Nephron progenitor cell (in vitro differentiated cells): ENCODE data around the gene NTM.

Experiments used
- DNase-seq: peaks from one replicate; pipeline ENCODE4 v3.0.0; 2021
- H3K27ac Mint-ChIP-seq: 2 replicates; pipeline ENCODE4 v1.8.0; 2021; ENCODE audit warnings: mild to moderate bottlenecking, moderate library complexity, mixed read lengths
- H3K27me3 Mint-ChIP-seq: 2 replicates; pipeline ENCODE4 v1.8.0; 2021; ENCODE audit warnings: mild to moderate bottlenecking, low read depth, mixed read lengths; ENCODE audit not compliant: poor library complexity
- H3K36me3 Mint-ChIP-seq: 2 replicates; pipeline ENCODE4 v1.8.0; 2021; ENCODE audit warnings: low read depth, mixed read lengths
- H3K4me1 Mint-ChIP-seq: 2 replicates; pipeline ENCODE4 v1.8.0; 2021; ENCODE audit warnings: mixed read lengths
- H3K4me3 Mint-ChIP-seq: 2 replicates; pipeline ENCODE4 v1.8.0; 2021; ENCODE audit warnings: mild to moderate bottlenecking, moderate library complexity, mixed read lengths
- H3K9me3 Mint-ChIP-seq: 2 replicates; pipeline ENCODE4 v1.8.0; 2021; ENCODE audit warnings: mild to moderate bottlenecking, moderate library complexity, mixed read lengths
- CTCF ChIP-seq: fragments of 200-600 bp; sonication (generic); IDR thresholded peaks from 2 replicates; pipeline ENCODE4 v1.5.0; 2021; ENCODE audit warnings: antibody characterized with exemption

The NTM gene

GRCh38 chr11:131683666-131684065 lies 313.3 kb downstream of the NTM start:
- H3K36me3 Mint-ChIP-seq, result no peaks in the 10 kb centered on the region
- no peaks in the 10 kb centered on the region for H3K9me3 Mint-ChIP-seq
- H3K27ac Mint-ChIP-seq, result no peak overlapping the region

GRCh38 chr11:131684111-131685060 lies 314.0 kb downstream of the NTM start:
- no peaks in the 10 kb centered on the region for H3K36me3 Mint-ChIP-seq
- peaks cover 16% of the 10 kb centered on the region for H3K27me3 Mint-ChIP-seq
- TF ChIP-seq CTCF, result no peak
- H3K4me3 Mint-ChIP-seq, result no peak overlapping the region
- DNase-seq, result no peak
- peaks cover 28% of the 10 kb centered on the region for H3K4me1 Mint-ChIP-seq
- H3K27ac Mint-ChIP-seq, result no peak overlapping the region
- no peaks in the 10 kb centered on the region for H3K9me3 Mint-ChIP-seq

More at GRCh38 chr11:131683666-131684065, 313.3 kb downstream of the NTM start:
- H3K4me3 Mint-ChIP-seq, result no peak overlapping the region
- peaks cover 31% of the 10 kb centered on the region for H3K4me1 Mint-ChIP-seq
- no peak for DNase-seq
- H3K27me3 Mint-ChIP-seq, result peaks cover 16% of the 10 kb centered on the region
- no peak for TF ChIP-seq CTCF

- peaks cover 21% of the 10 kb centered on the region for H3K27me3 Mint-ChIP-seq
- H3K9me3 Mint-ChIP-seq, result no peaks in the 10 kb centered on the region
- H3K27ac Mint-ChIP-seq, result no peak overlapping the region
- TF ChIP-seq CTCF, result no peak
- H3K4me1 Mint-ChIP-seq, result peaks cover 33% of the 10 kb centered on the region
- no peak for DNase-seq
- H3K36me3 Mint-ChIP-seq, result no peaks in the 10 kb centered on the region
- H3K4me3 Mint-ChIP-seq, result no peak overlapping the region
Measured at GRCh38 chr11:131685206-131685605, 314.8 kb downstream of the NTM start.

GRCh38 chr11:131685906-131686305 lies 315.5 kb downstream of the NTM start:
- H3K36me3 Mint-ChIP-seq, result no peaks in the 10 kb centered on the region
- H3K4me1 Mint-ChIP-seq, result peaks cover 38% of the 10 kb centered on the region
- H3K27ac Mint-ChIP-seq, result no peak overlapping the region
- peaks cover 21% of the 10 kb centered on the region for H3K27me3 Mint-ChIP-seq
- TF ChIP-seq CTCF, result no peak
- H3K4me3 Mint-ChIP-seq, result no peak overlapping the region
- H3K9me3 Mint-ChIP-seq, result no peaks in the 10 kb centered on the region
- DNase-seq, result no peak

GRCh38 chr11:131686836-131687235 lies 316.4 kb downstream of the NTM start:
- Mint-ChIP-seq H3K27ac (no peak overlapping the region), H3K4me3 (no peak overlapping the region), H3K27me3 (peaks cover 27% of the 10 kb centered on the region), H3K9me3 (no peaks in the 10 kb centered on the region), H3K4me1 (peaks cover 38% of the 10 kb centered on the region), H3K36me3 (no peaks in the 10 kb centered on the region)
- no peak for TF ChIP-seq CTCF
- no peak for DNase-seq
